Right lobe of liver (tissue), 6 donors: ENCODE measurements around the gene MAGEA11. TPM values are rescaled to one million over a fixed set of nuclear protein-coding genes. Genes with fewer than 3 reads are reported as not detected.
"Not testable (repeated sequence)": the region's sequence is repeated elsewhere in the genome, so short reads cannot be mapped to it uniquely, and the experiment has no call there.

Experiments used
- ATAC-seq, 4 donors: fragments of 200-7000 bp; cut with Tn5 transposase; one replicate each; pipeline ENCODE4 v1.9.1; 2020; ENCODE audit warnings: mild to moderate bottlenecking in 4 of 4, moderate library complexity in 4 of 4
- DNase-seq, 3 donors: peaks; one replicate each; pipeline ENCODE4 v3.0.0-alpha.2; 2020
- H3K27ac ChIP-seq, 3 donors: fragments of 200-600 bp; one replicate each; pipeline ENCODE4 v1.8.0; 2022
- H3K27me3 ChIP-seq, 2 donors: fragments of 200-600 bp; one replicate each; pipeline ENCODE4 v1.8.0; 2022
- H3K36me3 ChIP-seq, 4 donors: fragments of 200-600 bp; sonication (generic) in 1 of 4; one replicate each; pipeline versions ENCODE4 v1.5.1 to v1.8.0; 2017 to 2022; ENCODE audit warnings: control low read depth in 1 of 4
- H3K4me1 ChIP-seq, 4 donors: fragments of 200-600 bp; sonication (generic) in 1 of 4; one replicate each; pipeline versions ENCODE4 v1.5.1 to v1.8.0; 2017 to 2022; ENCODE audit warnings: control low read depth in 1 of 4
- H3K4me3 ChIP-seq, 3 donors: fragments of 200-600 bp; one replicate each; pipeline ENCODE4 v1.8.0; 2022
- H3K9me3 ChIP-seq, 4 donors: fragments of 200-600 bp; sonication (generic) in 1 of 4; one replicate each; pipeline versions ENCODE4 v1.5.1 to v1.8.0; 2017 to 2022; ENCODE audit warnings: control low read depth in 1 of 4
- POLR2A ChIP-seq: fragments of 450-650 bp; IDR thresholded peaks from one replicate; pipeline ENCODE4 v1.6.1; 2017; ENCODE audit warnings: antibody characterized with exemption, mild to moderate bottlenecking
- WGBS: methylation state at CpG from one replicate; pipeline ENCODE4 v1.1.6; 2018; ENCODE audit warnings: low coverage, low lambda C conversion rate; ENCODE audit not compliant: insufficient coverage; ENCODE audit errors: missing lambda C conversion rate; 5-methylcytosine and 5-hydroxymethylcytosine counted together
- intact Hi-C, 2 donors: fragments of 100-400 bp; cut with DNase I; formaldehyde crosslinking; loops; one replicate each; pipeline versions ENCODE4 v1.11.2 to v1.14.1; 2022
- total RNA-seq, 6 experiments: library from RNA; depleted of rRNA in 2 of 6; stranded (reverse); fragments of >200 nt in 2 of 6; fragmentation: NEBNext Ultra II Directional in 3 of 6; extraction: Animal tissue kit (Norgen Biotek cat#: 25700) in 3 of 6; gene quantifications; one replicate each; pipeline versions ENCODE4 v1.1.0 to v1.2.4, GENCODE V29; 2016 to 2023
- TF ChIP-seq, protein P1 (sequence below), 4 donors: fragments of 200-600 bp in 3 of 4; fragments of 450-650 bp in 1 of 4; IDR thresholded peaks; one replicate each; pipeline versions ENCODE4 v1.5.1 to v1.8.0; 2016 to 2022; ENCODE audit warnings: antibody characterized with exemption in 4 of 4, mild to moderate bottlenecking in 2 of 4
- donor health status: DM: no; HTN: yes; CAD: no.
- donor health status: DM: no; HTN: no; CAD: no.
- donor health status: DM: no; HTN: no; CAD: no.
- donor health status: DM: no; HTN: yes; CAD: no.
- donor health status: DM: no; HTN: yes; CAD: no.

MAGEA11 gene
- total RNA-seq, 6 experiments from 2014 or later = not detected

DNA sequence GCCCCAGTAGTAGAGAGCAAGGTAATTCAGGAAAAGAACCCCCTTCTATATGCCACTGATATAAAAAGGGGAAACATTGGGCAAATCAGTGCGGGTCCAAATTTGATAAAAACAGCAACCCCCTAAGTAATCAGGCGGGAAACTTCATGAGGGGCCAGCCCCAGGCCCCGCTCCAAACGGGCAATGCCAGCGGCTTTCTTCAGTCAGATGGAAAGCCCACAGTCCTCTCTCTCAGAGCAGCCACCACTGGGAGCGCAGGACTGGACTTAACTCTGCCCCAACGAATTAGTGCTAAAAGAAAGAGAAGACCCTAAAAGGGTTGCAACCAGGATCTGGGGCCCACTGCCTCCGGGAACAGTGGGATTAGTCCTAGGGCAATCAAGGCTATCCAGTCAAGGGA lies 9.9 kb downstream of the MAGEA11 start:
- intact Hi-C loops = no loop called here
- Histone ChIP-seq H3K4me3 (no peak overlapping the region), H3K27ac (no peak overlapping the region), H3K36me3 (no peaks in the 10 kb centered on the region), H3K27me3 (no peaks in the 10 kb centered on the region), H3K9me3 (no peaks in the 10 kb centered on the region), H3K4me1 (no peaks in the 10 kb centered on the region)
- no peak for TF ChIP-seq POLR2A
- ATAC-seq (no peak), DNase-seq (no peak)
- 40% methylated on average over 1 of the region's 8 CpGs for WGBS

DNA sequence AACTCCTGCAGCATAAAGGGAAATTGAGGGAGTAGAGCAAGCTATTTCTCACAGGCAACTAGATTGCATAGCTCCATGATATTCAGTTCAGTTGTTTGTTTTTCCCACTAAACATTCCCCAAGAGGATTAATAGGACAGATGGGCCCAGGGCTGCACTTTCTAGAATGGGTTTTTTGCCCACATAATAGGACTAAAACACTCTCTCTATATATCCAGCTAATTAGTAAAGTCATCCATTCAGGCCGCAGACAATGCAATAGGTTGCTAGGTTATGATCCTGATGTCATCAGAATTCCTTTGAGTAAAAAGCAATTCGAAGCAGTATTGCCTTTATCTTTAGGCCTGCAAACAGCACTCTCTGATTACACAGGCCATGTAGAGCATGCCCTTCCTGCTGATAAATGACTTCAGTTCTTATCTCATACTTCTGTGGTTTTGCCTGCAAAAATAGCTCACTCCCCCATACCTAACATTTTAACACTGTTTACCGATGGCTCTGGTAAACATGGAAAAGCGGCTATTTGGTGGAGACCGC lies 11.8 kb downstream of the MAGEA11 start:
- H3K27me3 ChIP-seq, intact Hi-C loops, DNase-seq, H3K4me1 ChIP-seq, H3K4me3 ChIP-seq, H3K9me3 ChIP-seq, H3K36me3 ChIP-seq, H3K27ac ChIP-seq, ATAC-seq: not testable (repeated sequence)
- WGBS = 63% methylated on average over 2 of the region's 5 CpGs

DNA sequence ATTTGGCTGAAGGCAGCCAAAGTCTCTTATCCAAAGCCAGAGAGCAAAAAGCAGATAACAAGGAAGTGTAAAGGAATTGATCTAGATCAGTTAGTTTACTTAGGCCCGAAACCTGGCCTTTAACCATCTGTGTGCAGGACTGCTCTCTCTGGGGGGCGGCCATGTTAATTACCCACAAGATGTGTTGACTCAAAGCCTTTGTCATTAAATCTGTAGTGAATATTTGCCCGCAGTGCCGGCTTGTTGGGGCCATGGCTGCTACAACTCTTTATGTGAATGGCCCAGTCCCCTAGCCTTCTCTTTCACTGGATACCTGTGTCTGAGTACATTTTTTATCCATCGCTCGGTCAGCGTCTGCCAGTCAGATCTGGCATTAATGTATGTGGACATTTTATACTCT lies 15.4 kb downstream of the MAGEA11 start:
- intact Hi-C loops, H3K27me3 ChIP-seq, H3K4me3 ChIP-seq, H3K36me3 ChIP-seq, ATAC-seq, H3K4me1 ChIP-seq, H3K27ac ChIP-seq, H3K9me3 ChIP-seq, DNase-seq: not testable (repeated sequence)
- 70% methylated on average over 3 of the region's 7 CpGs for WGBS

DNA sequence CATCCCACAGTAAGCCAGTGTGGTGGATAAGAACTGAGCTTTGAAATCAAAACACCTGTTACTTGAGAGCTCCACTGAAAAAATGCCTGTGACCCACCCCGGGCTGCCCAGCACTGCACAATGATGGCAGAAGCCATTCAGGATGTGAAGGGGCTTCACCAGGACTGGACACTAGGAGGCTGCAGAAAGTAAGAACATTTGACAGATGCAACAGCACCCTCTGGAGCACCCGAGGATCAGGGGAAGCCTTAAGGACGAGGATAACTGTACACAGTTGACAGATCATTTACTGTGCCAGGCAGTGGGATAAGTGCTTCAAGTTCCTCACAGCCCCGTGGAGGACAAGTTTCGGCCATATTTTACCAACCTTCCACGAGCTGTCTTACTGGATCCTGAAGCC lies 30.4 kb downstream of the MAGEA11 start:
- H3K27me3 ChIP-seq, H3K4me3 ChIP-seq, H3K4me1 ChIP-seq, H3K36me3 ChIP-seq, H3K27ac ChIP-seq, H3K9me3 ChIP-seq, intact Hi-C loops, DNase-seq, ATAC-seq: not testable (repeated sequence)
- no CpG with 5 or more reads among the region's 6 CpGs for WGBS

DNA sequence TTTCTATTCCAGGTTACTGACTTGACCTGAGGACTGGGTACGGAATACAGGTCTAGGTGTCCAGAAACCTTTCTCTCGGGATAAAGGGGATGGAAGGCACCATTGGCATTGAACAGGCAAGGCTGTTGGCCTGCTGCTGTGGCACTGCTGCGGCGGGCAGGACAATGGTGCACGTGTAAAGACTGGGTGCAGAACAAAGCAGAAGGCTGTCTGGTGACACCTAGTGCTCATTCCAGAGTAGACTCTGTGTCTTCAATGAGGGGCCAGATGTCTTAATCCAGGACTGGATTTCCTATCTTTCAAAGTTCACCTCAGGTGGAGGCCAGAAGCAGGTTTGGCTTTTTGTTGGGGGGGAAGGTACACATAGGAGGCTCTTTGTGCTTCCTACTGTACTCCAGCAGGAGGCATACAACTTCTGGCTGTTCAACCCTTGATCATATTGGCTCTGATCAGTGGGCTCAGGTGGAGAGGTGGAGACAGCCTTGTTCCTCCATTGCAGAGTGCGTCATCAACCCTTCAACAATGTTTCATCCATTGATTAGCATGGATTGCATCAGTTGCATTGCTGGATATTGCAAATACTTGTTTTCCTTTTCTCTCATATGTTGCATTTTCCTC lies 34.6 kb downstream of the MAGEA11 start:
- peak; percentile 18 to 67 (median 43) for ATAC-seq
- intact Hi-C loops, H3K4me3 ChIP-seq, H3K27me3 ChIP-seq, H3K4me1 ChIP-seq, DNase-seq, H3K9me3 ChIP-seq, H3K27ac ChIP-seq, H3K36me3 ChIP-seq: not testable (repeated sequence)
- no CpG with 5 or more reads among the region's 6 CpGs for WGBS

DNA sequence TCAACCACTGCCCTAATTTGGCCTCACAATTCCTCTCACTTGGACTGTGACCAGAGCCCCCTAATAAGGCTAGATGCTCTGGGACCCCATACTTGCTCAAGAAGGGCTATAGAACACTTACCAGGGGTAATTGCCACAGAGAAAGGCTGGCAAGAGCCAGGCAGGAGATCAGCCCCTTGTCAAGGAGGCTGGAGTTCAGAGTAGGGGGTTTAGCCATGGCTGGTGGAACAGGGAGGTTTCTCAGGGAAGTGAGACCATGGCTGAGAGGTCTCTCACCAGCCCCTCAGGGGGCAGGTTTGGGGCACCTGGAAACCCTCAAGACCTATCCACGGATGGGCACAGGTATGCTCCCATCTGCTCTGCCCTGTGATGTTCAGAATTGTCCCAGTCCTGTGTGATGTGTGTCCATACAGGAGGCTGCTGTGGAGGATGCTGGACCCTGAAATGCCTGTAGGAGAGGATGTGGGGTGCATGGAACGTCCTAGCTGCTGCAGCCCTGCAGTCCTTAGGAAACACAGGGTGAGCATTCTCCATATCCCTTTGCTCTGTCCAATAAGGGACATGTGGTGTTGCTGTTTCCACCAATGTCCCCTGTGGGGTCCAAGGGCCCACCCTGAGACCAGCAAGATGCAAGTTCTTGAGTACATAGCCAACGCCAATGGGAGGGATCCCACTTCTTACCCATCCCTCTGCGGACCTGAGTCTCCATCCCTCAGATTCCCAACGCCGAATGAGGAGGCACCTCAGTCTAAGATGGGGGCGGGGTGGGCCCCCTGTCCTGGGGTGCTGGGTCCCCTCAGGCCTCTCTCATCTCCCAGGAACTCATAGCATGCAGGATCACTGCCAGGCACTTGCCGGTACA lies 45.6 kb downstream of the MAGEA11 start:
- no peak for TF ChIP-seq POLR2A
- TF ChIP-seq, protein P1, sequence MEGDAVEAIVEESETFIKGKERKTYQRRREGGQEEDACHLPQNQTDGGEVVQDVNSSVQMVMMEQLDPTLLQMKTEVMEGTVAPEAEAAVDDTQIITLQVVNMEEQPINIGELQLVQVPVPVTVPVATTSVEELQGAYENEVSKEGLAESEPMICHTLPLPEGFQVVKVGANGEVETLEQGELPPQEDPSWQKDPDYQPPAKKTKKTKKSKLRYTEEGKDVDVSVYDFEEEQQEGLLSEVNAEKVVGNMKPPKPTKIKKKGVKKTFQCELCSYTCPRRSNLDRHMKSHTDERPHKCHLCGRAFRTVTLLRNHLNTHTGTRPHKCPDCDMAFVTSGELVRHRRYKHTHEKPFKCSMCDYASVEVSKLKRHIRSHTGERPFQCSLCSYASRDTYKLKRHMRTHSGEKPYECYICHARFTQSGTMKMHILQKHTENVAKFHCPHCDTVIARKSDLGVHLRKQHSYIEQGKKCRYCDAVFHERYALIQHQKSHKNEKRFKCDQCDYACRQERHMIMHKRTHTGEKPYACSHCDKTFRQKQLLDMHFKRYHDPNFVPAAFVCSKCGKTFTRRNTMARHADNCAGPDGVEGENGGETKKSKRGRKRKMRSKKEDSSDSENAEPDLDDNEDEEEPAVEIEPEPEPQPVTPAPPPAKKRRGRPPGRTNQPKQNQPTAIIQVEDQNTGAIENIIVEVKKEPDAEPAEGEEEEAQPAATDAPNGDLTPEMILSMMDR (IDR thresholded peaks at IDR 0.05) = no peak
- Histone ChIP-seq H3K4me1 (no peaks in the 10 kb centered on the region), H3K27ac (no peak overlapping the region), H3K36me3 (no peaks in the 10 kb centered on the region), H3K4me3 (no peak overlapping the region), H3K9me3 (no peaks in the 10 kb centered on the region), H3K27me3 (no peaks in the 10 kb centered on the region)
- intact Hi-C loops = no loop called here
- no peak for DNase-seq
- peak in 1 of 4 donors; percentile 24 for ATAC-seq
- WGBS = 40% methylated on average over 1 of the region's 8 CpGs
